ENCODE results near the gene RICTOR.

DNA sequence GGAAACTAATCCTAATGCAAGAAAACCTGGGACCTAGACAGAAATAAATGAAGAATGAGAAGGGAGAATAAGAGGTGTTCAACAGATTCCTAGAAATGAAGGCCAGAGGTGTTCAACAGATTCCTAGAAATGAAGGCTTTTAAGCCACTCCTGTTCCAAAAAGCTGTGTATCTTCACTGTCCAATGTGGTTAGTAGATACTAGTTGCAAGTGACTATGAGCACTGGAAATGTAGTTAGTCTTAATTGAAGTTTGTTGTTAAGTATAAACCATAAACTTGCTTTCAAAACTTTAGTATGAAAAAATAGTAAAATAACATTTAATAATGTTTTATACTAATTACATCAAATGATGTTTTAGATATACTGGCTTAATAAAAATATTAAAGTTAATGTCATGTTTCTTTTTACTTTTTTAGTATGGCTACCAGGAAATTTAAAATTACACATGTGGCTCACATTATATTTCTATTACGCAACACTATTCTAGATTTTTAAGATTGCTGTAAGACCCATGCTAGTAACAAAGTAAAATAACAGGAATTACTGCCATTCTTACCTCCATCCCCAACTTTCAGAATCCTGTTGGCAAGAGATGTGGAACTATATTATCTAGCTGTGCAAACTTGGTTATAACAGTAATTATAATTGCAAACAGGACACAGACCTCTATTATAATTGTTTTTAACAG lies 57.5 kb downstream of the RICTOR start:
- TF ChIP-seq CTCF (IDR thresholded peaks at IDR 0.05) (no peak), POLR2A (IDR thresholded peaks at IDR 0.05) (no peak), POLR2AphosphoS5 (IDR thresholded peaks at IDR 0.05) (no peak)
